T-helper 17 cell (primary cell): ENCODE results near the gene VEGFB. TPM values are rescaled to one million over a fixed set of nuclear protein-coding genes. Genes with fewer than 3 reads are reported as not detected.

Source experiments
- ATAC-seq: fragments of 150-1000 bp; cut with Tn5 transposase; 2 replicates; pipeline ENCODE4 v1.10.0; 2021; ENCODE audit warnings: mild to moderate bottlenecking, moderate library complexity
- DNase-seq, 3 donors: peaks; one replicate each; pipeline versions ENCODE4 v3.0.0 to v3.0.0-alpha.2; 2020 to 2021
- H3K9me3 ChIP-seq: one replicate; pipeline ENCODE4 v1.7.0; 2013; ENCODE audit warnings: low read length, mild to moderate bottlenecking; ENCODE audit not compliant: control insufficient read depth, poor library complexity, severe bottlenecking
- H3K27ac Mint-ChIP-seq: one replicate; pipeline ENCODE4 v1.8.0; 2022; ENCODE audit warnings: mild to moderate bottlenecking, moderate library complexity, mixed read lengths
- H3K27me3 Mint-ChIP-seq: one replicate; pipeline ENCODE4 v1.8.0; 2022; ENCODE audit warnings: mixed read lengths
- H3K36me3 Mint-ChIP-seq: one replicate; pipeline ENCODE4 v1.8.0; 2022; ENCODE audit warnings: low read depth, mixed read lengths
- H3K4me1 Mint-ChIP-seq: one replicate; pipeline ENCODE4 v1.8.0; 2022; ENCODE audit warnings: mild to moderate bottlenecking, mixed read lengths
- H3K4me3 Mint-ChIP-seq: one replicate; pipeline ENCODE4 v1.8.0; 2022; ENCODE audit warnings: mild to moderate bottlenecking, moderate library complexity, mixed read lengths
- total RNA-seq, 4 donors: library from RNA in 2 of 4; stranded (reverse) in 2 of 4; gene quantifications; one replicate each; pipeline ENCODE4 v1.2.3 and lab custom pipeline; 2022 to 2026

VEGFB gene
- total RNA-seq, 2 donors from 2014 or later: 44.9 to 48.3 TPM

GRCh38 chr11:64258356-64258755, 24.0 kb downstream of the VEGFB start:
- H3K9me3 ChIP-seq: no peaks in the 10 kb centered on the region
- Mint-ChIP-seq H3K27ac (no peak overlapping the region), H3K4me1 (peaks cover 13% of the 10 kb centered on the region), H3K27me3 (no peaks in the 10 kb centered on the region), H3K4me3 (no peak overlapping the region), H3K36me3 (peaks cover 5% of the 10 kb centered on the region)
- ATAC-seq (no peak), DNase-seq (no peak)

- ATAC-seq (no peak), DNase-seq (no peak)
- H3K9me3 ChIP-seq: no peaks in the 10 kb centered on the region
- Mint-ChIP-seq H3K4me1 (peaks cover 13% of the 10 kb centered on the region), H3K36me3 (peaks cover 5% of the 10 kb centered on the region), H3K27me3 (no peaks in the 10 kb centered on the region), H3K27ac (peak overlapping the region; percentile 86), H3K4me3 (no peak overlapping the region)
These were observed 24.7 kb downstream of the VEGFB start for GRCh38 chr11:64258946-64259532.

- DNase-seq: no peak
- Mint-ChIP-seq H3K27ac (peak overlapping the region; percentile 86), H3K4me1 (peaks cover 13% of the 10 kb centered on the region), H3K27me3 (no peaks in the 10 kb centered on the region), H3K4me3 (no peak overlapping the region), H3K36me3 (peaks cover 5% of the 10 kb centered on the region)
- no peaks in the 10 kb centered on the region for H3K9me3 ChIP-seq
- peak; percentile 35 for ATAC-seq
These were observed 25.2 kb downstream of the VEGFB start for GRCh38 chr11:64259533-64260067.

GRCh38 chr11:64260147-64260708, 25.8 kb downstream of the VEGFB start:
- H3K27ac Mint-ChIP-seq: peak overlapping the region; percentile 86
- H3K4me1 Mint-ChIP-seq: peaks cover 13% of the 10 kb centered on the region
- no peaks in the 10 kb centered on the region for H3K27me3 Mint-ChIP-seq
- H3K9me3 ChIP-seq: no peaks in the 10 kb centered on the region
- no peak for DNase-seq
- ATAC-seq: no peak
- H3K4me3 Mint-ChIP-seq: no peak overlapping the region
- peaks cover 5% of the 10 kb centered on the region for H3K36me3 Mint-ChIP-seq

- Mint-ChIP-seq H3K4me1 (peaks cover 13% of the 10 kb centered on the region), H3K27me3 (no peaks in the 10 kb centered on the region), H3K4me3 (no peak overlapping the region), H3K36me3 (peaks cover 5% of the 10 kb centered on the region), H3K27ac (no peak overlapping the region)
- H3K9me3 ChIP-seq: no peaks in the 10 kb centered on the region
- DNase-seq (no peak), ATAC-seq (no peak)
These were observed 27.2 kb downstream of the VEGFB start for GRCh38 chr11:64261556-64262080.

GRCh38 chr11:64262271-64263002, 28.1 kb downstream of the VEGFB start:
- Mint-ChIP-seq H3K4me1 (peaks cover 13% of the 10 kb centered on the region), H3K4me3 (no peak overlapping the region), H3K27me3 (no peaks in the 10 kb centered on the region), H3K27ac (peak overlapping the region; percentile 16), H3K36me3 (peaks cover 5% of the 10 kb centered on the region)
- ATAC-seq (no peak), DNase-seq (no peak)
- no peaks in the 10 kb centered on the region for H3K9me3 ChIP-seq

- no peaks in the 10 kb centered on the region for H3K9me3 ChIP-seq
- Mint-ChIP-seq H3K27ac (peak overlapping the region; percentile 16), H3K27me3 (no peaks in the 10 kb centered on the region), H3K36me3 (peaks cover 5% of the 10 kb centered on the region), H3K4me1 (peaks cover 16% of the 10 kb centered on the region), H3K4me3 (no peak overlapping the region)
- DNase-seq: no peak
- ATAC-seq: no peak
These were observed 28.9 kb downstream of the VEGFB start for GRCh38 chr11:64263021-64263946.

GRCh38 chr11:64263947-64264317, 29.5 kb downstream of the VEGFB start:
- H3K9me3 ChIP-seq: no peaks in the 10 kb centered on the region
- Mint-ChIP-seq H3K4me1 (peaks cover 23% of the 10 kb centered on the region), H3K4me3 (no peak overlapping the region), H3K27me3 (no peaks in the 10 kb centered on the region), H3K27ac (no peak overlapping the region), H3K36me3 (peaks cover 5% of the 10 kb centered on the region)
- ATAC-seq (no peak), DNase-seq (no peak)

GRCh38 chr11:64264371-64264852, 30.0 kb downstream of the VEGFB start:
- H3K4me3 Mint-ChIP-seq: no peak overlapping the region
- peaks cover 3% of the 10 kb centered on the region for H3K36me3 Mint-ChIP-seq

GRCh38 chr11:64265176-64266160, 31.1 kb downstream of the VEGFB start:
- no peak overlapping the region for H3K4me3 Mint-ChIP-seq
- H3K27ac Mint-ChIP-seq: no peak overlapping the region
- peaks cover 19% of the 10 kb centered on the region for H3K4me1 Mint-ChIP-seq
- no peaks in the 10 kb centered on the region for H3K27me3 Mint-ChIP-seq
- H3K36me3 Mint-ChIP-seq: peaks cover 4% of the 10 kb centered on the region
- no peak for DNase-seq
- no peaks in the 10 kb centered on the region for H3K9me3 ChIP-seq
- ATAC-seq: no peak

More at GRCh38 chr11:64264371-64264852, 30.0 kb downstream of the VEGFB start:
- ATAC-seq (no peak), DNase-seq (no peak)
- H3K9me3 ChIP-seq: no peaks in the 10 kb centered on the region
- no peak overlapping the region for H3K27ac Mint-ChIP-seq
- H3K27me3 Mint-ChIP-seq: no peaks in the 10 kb centered on the region
- peaks cover 23% of the 10 kb centered on the region for H3K4me1 Mint-ChIP-seq

GRCh38 chr11:64266339-64266738, 32.0 kb downstream of the VEGFB start:
- H3K36me3 Mint-ChIP-seq: peaks cover 4% of the 10 kb centered on the region
- no peak overlapping the region for H3K27ac Mint-ChIP-seq
- H3K9me3 ChIP-seq: no peaks in the 10 kb centered on the region
- no peaks in the 10 kb centered on the region for H3K27me3 Mint-ChIP-seq
- ATAC-seq (no peak), DNase-seq (no peak)
- peak overlapping the region; percentile 41 for H3K4me3 Mint-ChIP-seq
- H3K4me1 Mint-ChIP-seq: peaks cover 21% of the 10 kb centered on the region
